C4-2B (cell line): ENCODE measurements around the gene LCN12.

ENCODE experiments used
- CTCF ChIP-seq: fragments of 450-650 bp; conservative IDR thresholded peaks from 2 replicates; pipeline ENCODE4 v1.5.1; 2017; ENCODE audit warnings: mild to moderate bottlenecking
- ZFX ChIP-seq: fragments of 450-650 bp; IDR thresholded peaks from 2 replicates; pipeline ENCODE4 v1.6.1; 2017

- TF ChIP-seq CTCF (no peak), ZFX (no peak)
These were observed 24.5 kb upstream of the LCN12 start for GRCh38 chr9:136927343-136928271.
